GM19372 (cell line): Measurements from ENCODE around the gene KATNA1.

Experiments
- ATAC-seq: cut with Tn5 transposase; IDR thresholded peaks from one replicate; pipeline ENCODE4 v1.9.1; 2021; ENCODE audit warnings: mild to moderate bottlenecking, low read depth, moderate library complexity; ENCODE audit not compliant: unreplicated experiment

KATNA1 gene

GRCh38 chr6:149614337-149614736 lies 34.2 kb downstream of the KATNA1 start:
- ATAC-seq: no peak

- ATAC-seq: no peak
Measured at GRCh38 chr6:149608381-149608982, 40.0 kb downstream of the KATNA1 start.

- no peak for ATAC-seq
Measured at GRCh38 chr6:149600508-149600907, 48.0 kb downstream of the KATNA1 start.

GRCh38 chr6:149593408-149593807 lies 55.1 kb downstream of the KATNA1 start:
- ATAC-seq: no peak

GRCh38 chr6:149592983-149593382 lies 55.5 kb downstream of the KATNA1 start:
- no peak for ATAC-seq

GRCh38 chr6:149586149-149586548 lies 62.4 kb downstream of the KATNA1 start:
- no peak for ATAC-seq

- ATAC-seq: no peak
Measured at GRCh38 chr6:149581349-149581748, 67.2 kb downstream of the KATNA1 start.

- ATAC-seq: no peak
Measured at GRCh38 chr6:149580880-149581279, 67.6 kb downstream of the KATNA1 start.

GRCh38 chr6:149567945-149568585 lies 80.4 kb downstream of the KATNA1 start:
- no peak for ATAC-seq

GRCh38 chr6:149567194-149567586 lies 81.3 kb downstream of the KATNA1 start:
- ATAC-seq: no peak

GRCh38 chr6:149566410-149567193 lies 81.9 kb downstream of the KATNA1 start:
- peak; percentile 24 for ATAC-seq

- ATAC-seq: peak; percentile 81
Measured at GRCh38 chr6:149565527-149566409, 82.7 kb downstream of the KATNA1 start, which contains the start of gene GINM1. Gene GINM1 (plus strand): TSS chr6:149566375. CDS start chr6:149566415, 40 bp downstream.

- no peak for ATAC-seq
Measured at GRCh38 chr6:149563928-149564325, 84.6 kb downstream of the KATNA1 start.

- ATAC-seq: no peak
Measured at GRCh38 chr6:149563203-149563927, 85.1 kb downstream of the KATNA1 start.

GRCh38 chr6:149560736-149561135 lies 87.8 kb downstream of the KATNA1 start:
- ATAC-seq: no peak

- no peak for ATAC-seq
Measured at GRCh38 chr6:149559389-149559788, 89.1 kb downstream of the KATNA1 start.

- ATAC-seq: no peak
Measured at GRCh38 chr6:149558029-149558428, 90.5 kb downstream of the KATNA1 start.

- no peak for ATAC-seq
Measured at GRCh38 chr6:149551920-149552319, 96.6 kb downstream of the KATNA1 start.

- ATAC-seq: peak; percentile 94
Measured at GRCh38 chr6:149545754-149546471, 102.6 kb downstream of the KATNA1 start, which contains the start of gene PPIL4. Gene PPIL4 (minus strand): TSS chr6:149546043. CDS start chr6:149546005, 38 bp downstream.
